ENCODE data around the gene F12.

The F12 gene

GRCh38 chr5:177446200-177447065, 37.1 kb upstream of the F12 start, which contains the start of gene PRR7:
PRR7 (plus strand) TSS chr5:177446814; CDS start chr5:177455068, 8,254 bp downstream.
- peak; percentile 38 to 72 for DNase-seq

DNA sequence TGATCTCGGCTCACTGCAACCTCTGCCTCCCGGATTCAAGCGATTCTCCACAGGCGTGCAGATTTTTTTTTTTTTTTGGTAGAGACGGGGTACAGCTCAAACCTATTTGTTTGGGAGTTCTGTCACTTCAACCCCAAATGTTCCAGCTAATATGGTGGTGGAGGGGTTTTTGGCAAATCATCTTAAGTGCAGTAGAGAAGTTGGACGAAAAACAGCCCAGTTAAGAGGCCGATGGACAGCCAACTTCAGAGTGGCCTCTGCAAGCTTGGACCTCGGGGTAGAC, 36.5 kb upstream of the F12 start:
- no peak for DNase-seq

GRCh38 chr5:177445052-177445916, 35.9 kb upstream of the F12 start:
- DNase-seq = no peak

DNA sequence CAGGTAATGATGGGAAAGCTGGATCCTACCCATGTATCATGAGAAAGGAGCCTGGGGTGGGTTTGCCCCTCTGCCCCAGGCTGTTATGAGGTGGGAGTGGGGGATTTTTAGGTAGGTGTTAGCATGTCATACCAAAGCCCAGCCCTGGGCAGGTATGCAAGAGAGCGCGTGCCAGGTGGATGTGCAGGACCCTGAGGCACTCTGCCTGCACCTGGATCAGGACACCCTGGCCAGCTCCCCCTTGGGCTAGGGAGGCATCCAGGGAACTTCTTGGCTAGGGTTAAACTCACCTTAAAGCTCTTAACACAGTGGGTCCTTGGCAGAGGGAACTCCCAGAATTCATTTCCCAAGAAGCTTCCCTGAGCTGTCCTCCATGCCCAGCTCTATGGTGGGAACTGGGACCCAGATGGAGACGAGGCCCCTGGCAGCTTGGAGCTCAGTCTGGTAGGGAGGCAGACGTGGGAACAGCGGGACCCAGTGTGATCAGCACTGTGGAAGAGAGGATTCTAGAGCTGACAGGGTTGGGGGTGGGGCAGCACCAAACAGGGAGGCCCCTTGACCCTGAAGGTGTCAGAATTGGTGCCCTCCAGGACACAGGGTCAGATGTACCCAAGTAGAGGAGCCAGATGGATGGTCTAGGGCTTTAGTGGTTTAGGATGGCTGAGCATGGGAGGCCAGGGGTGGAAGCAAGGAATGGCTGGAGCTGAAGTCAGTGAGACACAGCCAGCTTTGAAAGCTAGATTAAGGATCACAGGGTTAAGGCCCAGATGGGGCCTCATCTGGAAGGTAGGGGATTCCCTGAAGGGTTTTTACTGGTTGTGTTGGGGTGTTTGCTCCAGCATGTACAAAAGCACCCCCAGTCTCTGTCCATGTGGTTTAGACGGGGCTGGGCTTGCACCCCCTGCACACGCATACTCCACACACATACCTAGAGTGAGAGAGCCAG, 35.0 kb upstream of the F12 start:
- DNase-seq = peak in 1 of 2 experiments; percentile 34

GRCh38 chr5:177443144-177443983, 34.0 kb upstream of the F12 start:
- DNase-seq = no peak

GRCh38 chr5:177442066-177442826, 32.9 kb upstream of the F12 start:
- no peak for DNase-seq

DNA sequence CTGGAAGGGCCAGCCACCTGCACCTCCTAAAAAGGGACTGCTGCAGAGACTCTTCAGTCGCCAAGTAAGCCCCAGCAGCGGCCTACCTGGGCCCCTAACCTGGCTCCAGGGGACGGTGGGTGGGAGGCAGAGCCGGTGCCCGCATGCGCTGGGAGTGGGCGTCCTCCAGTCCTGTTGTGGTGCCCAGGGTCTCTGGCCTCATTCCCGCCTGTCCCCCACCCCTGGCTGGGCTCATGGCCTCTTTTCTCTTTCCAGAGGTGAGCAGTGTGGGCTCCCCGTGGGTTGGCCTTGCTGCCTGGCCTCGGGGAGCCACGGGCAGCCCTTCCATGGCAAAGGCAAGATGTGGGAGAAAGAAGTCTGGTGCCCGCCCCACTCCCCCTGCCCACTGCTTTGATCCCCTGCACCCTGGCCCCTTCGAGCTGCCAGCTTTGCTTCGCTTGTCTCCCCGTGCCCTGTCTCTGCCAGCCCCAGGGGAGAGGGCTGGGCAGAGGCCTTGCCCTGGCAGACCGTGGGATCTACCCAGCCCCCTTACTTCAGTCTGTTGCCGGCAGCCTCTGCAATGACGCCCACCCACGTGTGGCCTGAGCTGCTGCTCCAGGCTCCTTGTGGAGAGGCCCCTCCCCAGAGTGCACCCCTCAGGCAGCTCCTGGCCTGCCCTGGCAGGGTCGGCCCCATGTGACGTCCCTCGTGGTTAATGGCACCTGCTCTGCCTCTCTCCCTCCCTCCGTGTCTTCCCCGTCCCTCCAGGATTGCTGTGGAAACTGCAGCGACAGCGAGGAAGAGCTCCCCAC, 31.8 kb upstream of the F12 start:
- DNase-seq = no peak

GRCh38 chr5:177440211-177440989, 31.0 kb upstream of the F12 start:
- peak; percentile 30 to 49 for DNase-seq

DNA sequence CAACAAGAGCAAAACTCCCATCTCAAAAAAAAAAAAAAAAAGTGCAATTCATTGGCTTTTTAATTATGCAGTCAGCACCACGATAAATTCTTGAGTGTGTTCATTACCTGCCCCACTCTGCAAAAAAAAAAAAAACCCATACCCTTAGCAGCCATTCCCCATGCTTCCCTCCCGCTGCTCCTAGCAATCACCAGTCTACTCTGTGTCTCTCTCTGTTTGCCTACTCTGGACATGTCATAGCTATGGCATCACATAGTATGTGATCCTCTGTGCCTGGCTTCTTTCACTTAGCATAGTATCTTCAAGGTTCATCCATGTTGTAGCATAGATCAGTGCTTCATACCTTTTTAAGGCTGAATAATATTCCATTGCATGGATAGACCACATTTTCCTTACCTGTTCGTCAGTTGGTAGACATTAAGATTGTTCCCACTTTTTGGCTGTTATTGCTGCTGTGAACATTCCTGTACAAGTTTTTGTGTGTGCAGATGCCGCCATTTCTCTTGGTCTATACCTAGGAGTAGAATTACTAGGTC, 30.2 kb upstream of the F12 start:
- no peak for DNase-seq

DNA sequence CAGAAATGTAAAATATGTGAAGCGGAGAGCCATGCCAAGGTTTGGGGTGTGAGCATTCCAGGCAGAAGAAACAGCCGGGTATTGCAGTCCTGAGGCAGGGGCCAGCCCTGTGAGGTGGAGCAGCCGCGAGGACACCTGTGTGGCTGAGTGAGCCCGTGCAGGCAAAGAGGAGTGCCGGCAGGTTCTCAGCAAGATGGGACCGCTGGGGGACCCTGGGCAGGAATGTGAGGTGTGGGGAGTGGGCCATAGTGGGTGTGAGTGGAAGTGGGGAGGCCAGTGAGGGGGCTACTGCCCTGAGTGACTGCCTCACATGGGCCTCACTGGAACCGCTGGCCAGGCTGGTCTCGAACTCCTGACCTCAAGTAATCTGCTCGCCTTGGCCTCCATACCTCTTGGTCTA, 29.1 kb upstream of the F12 start:
- DNase-seq = no peak

- no peak for DNase-seq
Observed at GRCh38 chr5:177437623-177438022, 28.3 kb upstream of the F12 start.

- no peak for DNase-seq
Observed at GRCh38 chr5:177435847-177436536, 26.6 kb upstream of the F12 start.

- no peak for DNase-seq
Observed at GRCh38 chr5:177434942-177435738, 25.8 kb upstream of the F12 start.

GRCh38 chr5:177434437-177434836, 25.1 kb upstream of the F12 start:
- DNase-seq = no peak

- no peak for DNase-seq
Observed at GRCh38 chr5:177433658-177434217, 24.4 kb upstream of the F12 start.

GRCh38 chr5:177432839-177433657, 23.7 kb upstream of the F12 start:
- DNase-seq = no peak
